Activated CD8-positive, alpha-beta memory T cell treated with anti-CD3 and anti-CD28 coated beads, Interleukin-2, amount 10 ng/mL, durations not matched to agents 7 days and 5 days (primary cell): Measurements from ENCODE around the gene CEP63. TPM values are rescaled to one million over a fixed set of nuclear protein-coding genes. Genes with fewer than 3 reads are reported as not detected.

ENCODE experiments used
- total RNA-seq, 2 experiments: library from RNA; stranded (reverse); gene quantifications; one replicate each; pipeline ENCODE4 v1.2.3, GENCODE V29; 2021

The CEP63 gene
- total RNA-seq, 2 experiments from 2014 or later: 17.8 to 25.8 TPM

Other genes starting within 250 kb of the CEP63 start
- gene RYK, start 235.2 kb upstream of the CEP63 start, total RNA-seq: 1 to 10 TPM; 7.7 to 8.6 TPM
- gene AMOTL2, start 111.6 kb upstream of the CEP63 start, total RNA-seq: not detected
- 10 to 100 TPM; 10.8 to 15.1 TPM for gene ANAPC13, start 72 bp upstream of the CEP63 start, total RNA-seq
- not detected for gene KY, start 165.0 kb downstream of the CEP63 start, total RNA-seq